HCT116 (cell line): ENCODE data around the gene MAGEB1. TPM values are rescaled to one million over a fixed set of nuclear protein-coding genes. Genes with fewer than 3 reads are reported as not detected.

ENCODE experiments used
- ATAC-seq: fragments of 200-7000 bp; cut with Tn5 transposase; 2 replicates; pipeline ENCODE4 v1.9.1; 2020; ENCODE audit warnings: mild to moderate bottlenecking, moderate library complexity
- BruUV-seq: library from RNA; stranded (reverse); fragments of 400-500 nt; replicated peaks from 2 replicates; lab custom pipeline; 2021; lab: Mats Ljungman, UMichigan
- CTCF ChIA-PET: fragments of 300-600 bp; sonication (Branson Sonifier 250); formaldehyde crosslinking; loops from one replicate; lab custom pipeline; 2021; ENCODE audit warnings: antibody characterized with exemption; lab: Charles Lee
- POLR2A ChIA-PET: fragments of 300-600, 350-600 bp; sonication (Branson Sonifier 250); formaldehyde crosslinking; loops from one replicate; lab custom pipeline; 2021; ENCODE audit warnings: antibody characterized with exemption; lab: Charles Lee
- RAD21 ChIA-PET, 2 experiments: fragments of 300-600 bp; sonication (Branson Sonifier 250); formaldehyde crosslinking; loops; one replicate each; lab custom pipeline; 2023; ENCODE audit warnings: low total read pairs in 2 of 2; ENCODE audit not compliant: uncharacterized antibody in 2 of 2, unreplicated experiment in 2 of 2, low non-redundant PET in 1 of 2; lab: Charles Lee
- DNase-seq: peaks from one replicate; pipeline ENCODE4 v3.0.0-alpha.2; 2010; ENCODE audit warnings: low read depth, low spot score
- H2AFZ ChIP-seq: fragments of 200-600 bp; shearing (Covaris generic), sonication (generic); 2 replicates; pipeline ENCODE4 v1.6.1; 2017; ENCODE audit warnings: low read depth, mixed run types, mixed read lengths, antibody characterized with exemption, low read length; ENCODE audit not compliant: poor library complexity, severe bottlenecking
- H3K27ac ChIP-seq: 2 replicates; pipeline ENCODE4 v1.5.1; 2012; ENCODE audit warnings: low read depth, low read length
- H3K27me3 ChIP-seq: fragments of 200-600 bp; sonication (generic); 2 replicates; pipeline ENCODE4 v1.6.1; 2016; ENCODE audit warnings: mixed run types, low read length, mixed read lengths; ENCODE audit not compliant: insufficient read depth
- H3K36me3 ChIP-seq, 2 experiments: fragments of 200-500 bp in 1 of 2; fragments of 200-600 bp in 1 of 2; sonication (Bioruptor generic) in 1 of 2; sonication (generic) in 1 of 2; 2 replicates each; pipeline versions ENCODE4 v1.5.1 to v1.6.1; 2014 to 2016; ENCODE audit warnings: low read length in 2 of 2, inconsistent platforms in 1 of 2, mixed read lengths in 1 of 2, mixed run types in 1 of 2; ENCODE audit not compliant: insufficient read depth in 2 of 2, control insufficient read depth in 1 of 2
- H3K4me1 ChIP-seq, 2 experiments: fragments of 200-600 bp in 1 of 2; sonication (generic) in 1 of 2; 2 replicates each; pipeline versions ENCODE4 v1.5.1 to v1.6.1; 2012 to 2017; ENCODE audit warnings: low read length in 2 of 2, inconsistent platforms in 1 of 2, mild to moderate bottlenecking in 1 of 2, mixed read lengths in 1 of 2, mixed run types in 1 of 2, moderate library complexity in 1 of 2; ENCODE audit not compliant: insufficient read depth in 2 of 2, control insufficient read depth in 1 of 2
- H3K4me2 ChIP-seq: fragments of 200-600 bp; sonication (generic); 2 replicates; pipeline ENCODE4 v1.6.1; 2017; ENCODE audit warnings: mixed run types, low read length, mixed read lengths
- H3K4me3 ChIP-seq, 2 experiments: fragments of 200-600 bp in 1 of 2; sonication (generic) in 1 of 2; replicated peaks in 1 of 2; 2 replicates each; pipeline ENCODE4 v1.5.1; 2011 to 2016; ENCODE audit warnings: low read length in 2 of 2, control low read depth in 1 of 2, low read depth in 1 of 2, mild to moderate bottlenecking in 1 of 2, mixed read lengths in 1 of 2, mixed run types in 1 of 2
- H3K79me2 ChIP-seq: fragments of 200-600 bp; sonication (generic); 2 replicates; pipeline ENCODE4 v1.6.1; 2017; ENCODE audit warnings: mild to moderate bottlenecking, mixed run types, low read length, moderate library complexity, mixed read lengths; ENCODE audit not compliant: insufficient read depth
- H3K9ac ChIP-seq: fragments of 200-600 bp; sonication (generic); 2 replicates; pipeline ENCODE4 v1.6.1; 2016; ENCODE audit warnings: low read length, mixed read lengths
- H3K9me2 ChIP-seq: fragments of 200-600 bp; sonication (generic), shearing (Covaris generic); 2 replicates; pipeline ENCODE4 v1.6.1; 2017; ENCODE audit warnings: mixed run types, mild to moderate bottlenecking, moderate library complexity; ENCODE audit not compliant: insufficient read depth
- H3K9me3 ChIP-seq, 2 experiments: fragments of 200-500 bp in 1 of 2; fragments of 200-600 bp in 1 of 2; sonication (Bioruptor generic) in 1 of 2; sonication (generic) in 1 of 2; 2 replicates each; pipeline ENCODE4 v1.6.1; 2014 to 2017; ENCODE audit warnings: low read length in 2 of 2, mixed read lengths in 2 of 2, inconsistent platforms in 1 of 2, low read depth in 1 of 2, mild to moderate bottlenecking in 1 of 2, mixed run types in 1 of 2, moderate library complexity in 1 of 2; ENCODE audit not compliant: control insufficient read depth in 1 of 2, insufficient read depth in 1 of 2
- H4K20me1 ChIP-seq: fragments of 200-600 bp; sonication (generic), shearing (Covaris generic); 2 replicates; pipeline ENCODE4 v1.6.1; 2017; ENCODE audit warnings: mixed run types, mild to moderate bottlenecking, moderate library complexity; ENCODE audit not compliant: insufficient read depth
- CEBPB ChIP-seq: IDR thresholded peaks from 2 replicates; pipeline ENCODE4 v1.6.1; 2012; ENCODE audit warnings: low read depth
- EGR1 ChIP-seq: IDR thresholded peaks from 2 replicates; pipeline ENCODE4 v1.6.1; 2012; ENCODE audit warnings: low read depth
- FOSL1 ChIP-seq: IDR thresholded peaks from 2 replicates; pipeline ENCODE4 v1.6.1; 2012; ENCODE audit warnings: low read depth
- POLR2AphosphoS5 ChIP-seq: IDR thresholded peaks from 2 replicates; pipeline ENCODE4 v1.6.1; 2011; ENCODE audit warnings: mild to moderate bottlenecking, low read depth, low read length, moderate library complexity
- RAD21 ChIP-seq: IDR thresholded peaks from 2 replicates; pipeline ENCODE4 v1.6.1; 2012; ENCODE audit warnings: low read depth, mild to moderate bottlenecking
- SP1 ChIP-seq: IDR thresholded peaks from 2 replicates; pipeline ENCODE4 v1.6.1; 2012; ENCODE audit warnings: low read depth
- TCF7L2 ChIP-seq: IDR thresholded peaks from 2 replicates; pipeline ENCODE4 v1.7.0; 2011; ENCODE audit warnings: borderline replicate concordance, inconsistent platforms; ENCODE audit not compliant: insufficient read depth, insufficient read length; ENCODE audit errors: extremely low read depth
- YY1 ChIP-seq: IDR thresholded peaks from 2 replicates; pipeline ENCODE4 v1.6.1; 2011; ENCODE audit warnings: low read length, low read depth, moderate library complexity, mild to moderate bottlenecking; ENCODE audit not compliant: insufficient replicate concordance; ENCODE audit errors: extremely low read depth
- ZFX ChIP-seq: fragments of 450-650 bp; IDR thresholded peaks from 2 replicates; pipeline ENCODE4 v1.6.1; 2017
- intact Hi-C: fragments of 100-400 bp; cut with micrococcal nuclease; formaldehyde crosslinking; loops from 2 replicates; pipeline ENCODE4 v1.10.0; 2022
- total RNA-seq: library from RNA; stranded (reverse); gene quantifications from one replicate; pipeline ENCODE4 v1.2.1, GENCODE V29; 2021; ENCODE audit not compliant: unreplicated experiment
- TF ChIP-seq, protein P1 (sequence below): IDR thresholded peaks from 2 replicates; pipeline ENCODE4 v1.6.1; 2012; ENCODE audit warnings: low read depth
- TF ChIP-seq, protein P2 (sequence below): IDR thresholded peaks from 2 replicates; pipeline ENCODE4 v1.6.1; 2011; ENCODE audit warnings: mild to moderate bottlenecking, low read length, moderate library complexity; ENCODE audit not compliant: insufficient replicate concordance; ENCODE audit errors: extremely low read depth
- TF ChIP-seq, protein P3 (sequence below), 3 experiments: fragments of 200-600 bp in 1 of 3; sonication (generic) in 1 of 3; IDR thresholded peaks in 2 of 3; conservative IDR thresholded peaks in 1 of 3; 2 replicates each; pipeline ENCODE4 v1.5.1; 2012 to 2017; ENCODE audit warnings: low read depth in 2 of 3, low read length in 2 of 3, antibody characterized with exemption in 1 of 3, borderline replicate concordance in 1 of 3, control low read depth in 1 of 3, mild to moderate bottlenecking in 1 of 3, mixed read lengths in 1 of 3, mixed run types in 1 of 3, moderate library complexity in 1 of 3; ENCODE audit not compliant: insufficient read depth in 1 of 3

The MAGEB1 gene
- total RNA-seq, 1 experiment from 2014 or later, result 0.69 TPM

- DNase-seq, result no peak
- Histone ChIP-seq H3K79me2 (no peaks in the 10 kb centered on the region), H3K4me3 (no peak overlapping the region), H3K9me3 (no peaks in the 10 kb centered on the region)
- intact Hi-C loops, result no loop called here
- BruUV-seq, result no TSS peak
- RAD21 ChIA-PET, result no interaction called here
- POLR2A ChIA-PET, result no interaction called here
- TF ChIP-seq, protein P1, sequence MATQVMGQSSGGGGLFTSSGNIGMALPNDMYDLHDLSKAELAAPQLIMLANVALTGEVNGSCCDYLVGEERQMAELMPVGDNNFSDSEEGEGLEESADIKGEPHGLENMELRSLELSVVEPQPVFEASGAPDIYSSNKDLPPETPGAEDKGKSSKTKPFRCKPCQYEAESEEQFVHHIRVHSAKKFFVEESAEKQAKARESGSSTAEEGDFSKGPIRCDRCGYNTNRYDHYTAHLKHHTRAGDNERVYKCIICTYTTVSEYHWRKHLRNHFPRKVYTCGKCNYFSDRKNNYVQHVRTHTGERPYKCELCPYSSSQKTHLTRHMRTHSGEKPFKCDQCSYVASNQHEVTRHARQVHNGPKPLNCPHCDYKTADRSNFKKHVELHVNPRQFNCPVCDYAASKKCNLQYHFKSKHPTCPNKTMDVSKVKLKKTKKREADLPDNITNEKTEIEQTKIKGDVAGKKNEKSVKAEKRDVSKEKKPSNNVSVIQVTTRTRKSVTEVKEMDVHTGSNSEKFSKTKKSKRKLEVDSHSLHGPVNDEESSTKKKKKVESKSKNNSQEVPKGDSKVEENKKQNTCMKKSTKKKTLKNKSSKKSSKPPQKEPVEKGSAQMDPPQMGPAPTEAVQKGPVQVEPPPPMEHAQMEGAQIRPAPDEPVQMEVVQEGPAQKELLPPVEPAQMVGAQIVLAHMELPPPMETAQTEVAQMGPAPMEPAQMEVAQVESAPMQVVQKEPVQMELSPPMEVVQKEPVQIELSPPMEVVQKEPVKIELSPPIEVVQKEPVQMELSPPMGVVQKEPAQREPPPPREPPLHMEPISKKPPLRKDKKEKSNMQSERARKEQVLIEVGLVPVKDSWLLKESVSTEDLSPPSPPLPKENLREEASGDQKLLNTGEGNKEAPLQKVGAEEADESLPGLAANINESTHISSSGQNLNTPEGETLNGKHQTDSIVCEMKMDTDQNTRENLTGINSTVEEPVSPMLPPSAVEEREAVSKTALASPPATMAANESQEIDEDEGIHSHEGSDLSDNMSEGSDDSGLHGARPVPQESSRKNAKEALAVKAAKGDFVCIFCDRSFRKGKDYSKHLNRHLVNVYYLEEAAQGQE, result no peak
- TF ChIP-seq ZFX, result no peak
- no peak for TF ChIP-seq SP1
- TF ChIP-seq, protein P2, sequence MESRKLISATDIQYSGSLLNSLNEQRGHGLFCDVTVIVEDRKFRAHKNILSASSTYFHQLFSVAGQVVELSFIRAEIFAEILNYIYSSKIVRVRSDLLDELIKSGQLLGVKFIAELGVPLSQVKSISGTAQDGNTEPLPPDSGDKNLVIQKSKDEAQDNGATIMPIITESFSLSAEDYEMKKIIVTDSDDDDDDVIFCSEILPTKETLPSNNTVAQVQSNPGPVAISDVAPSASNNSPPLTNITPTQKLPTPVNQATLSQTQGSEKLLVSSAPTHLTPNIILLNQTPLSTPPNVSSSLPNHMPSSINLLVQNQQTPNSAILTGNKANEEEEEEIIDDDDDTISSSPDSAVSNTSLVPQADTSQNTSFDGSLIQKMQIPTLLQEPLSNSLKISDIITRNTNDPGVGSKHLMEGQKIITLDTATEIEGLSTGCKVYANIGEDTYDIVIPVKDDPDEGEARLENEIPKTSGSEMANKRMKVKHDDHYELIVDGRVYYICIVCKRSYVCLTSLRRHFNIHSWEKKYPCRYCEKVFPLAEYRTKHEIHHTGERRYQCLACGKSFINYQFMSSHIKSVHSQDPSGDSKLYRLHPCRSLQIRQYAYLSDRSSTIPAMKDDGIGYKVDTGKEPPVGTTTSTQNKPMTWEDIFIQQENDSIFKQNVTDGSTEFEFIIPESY, result no peak
- TF ChIP-seq YY1, result no peak
- no peak for TF ChIP-seq FOSL1
- TF ChIP-seq, protein P3, sequence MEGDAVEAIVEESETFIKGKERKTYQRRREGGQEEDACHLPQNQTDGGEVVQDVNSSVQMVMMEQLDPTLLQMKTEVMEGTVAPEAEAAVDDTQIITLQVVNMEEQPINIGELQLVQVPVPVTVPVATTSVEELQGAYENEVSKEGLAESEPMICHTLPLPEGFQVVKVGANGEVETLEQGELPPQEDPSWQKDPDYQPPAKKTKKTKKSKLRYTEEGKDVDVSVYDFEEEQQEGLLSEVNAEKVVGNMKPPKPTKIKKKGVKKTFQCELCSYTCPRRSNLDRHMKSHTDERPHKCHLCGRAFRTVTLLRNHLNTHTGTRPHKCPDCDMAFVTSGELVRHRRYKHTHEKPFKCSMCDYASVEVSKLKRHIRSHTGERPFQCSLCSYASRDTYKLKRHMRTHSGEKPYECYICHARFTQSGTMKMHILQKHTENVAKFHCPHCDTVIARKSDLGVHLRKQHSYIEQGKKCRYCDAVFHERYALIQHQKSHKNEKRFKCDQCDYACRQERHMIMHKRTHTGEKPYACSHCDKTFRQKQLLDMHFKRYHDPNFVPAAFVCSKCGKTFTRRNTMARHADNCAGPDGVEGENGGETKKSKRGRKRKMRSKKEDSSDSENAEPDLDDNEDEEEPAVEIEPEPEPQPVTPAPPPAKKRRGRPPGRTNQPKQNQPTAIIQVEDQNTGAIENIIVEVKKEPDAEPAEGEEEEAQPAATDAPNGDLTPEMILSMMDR (IDR thresholded peaks at IDR 0.05 in 2 of 3, conservative IDR thresholded peaks at IDR 0.05 in 1 of 3; ENCODE audit: borderline replicate concordance in 1 of 3, insufficient read depth in 1 of 3, low read depth in 2 of 3, low read length in 2 of 3), result no peak
- TF ChIP-seq TCF7L2, result no peak
- no peak for TF ChIP-seq CEBPB
- no peak for TF ChIP-seq RAD21
- TF ChIP-seq POLR2AphosphoS5, result no peak
- no peak for TF ChIP-seq EGR1
- TF ChIP-seq, all 23 proteins: peak for 0
- Histone ChIP-seq H2AFZ (no peak overlapping the region), H3K4me2 (no peak overlapping the region), H3K4me1 (no peaks in the 10 kb centered on the region), H3K36me3 (no peaks in the 10 kb centered on the region), H4K20me1 (no peaks in the 10 kb centered on the region), H3K9ac (no peak overlapping the region), H3K27ac (no peak overlapping the region), H3K27me3 (no peaks in the 10 kb centered on the region), H3K9me2 (no peaks in the 10 kb centered on the region)
- CTCF ChIA-PET, result no interaction called here
- ATAC-seq, result no peak
Measured at GRCh38 chrX:30248854-30249253, 1.9 kb downstream of the MAGEB1 start.
